Stimulated activated CD8-positive, alpha-beta memory T cell treated with anti-CD3 and anti-CD28 coated beads, Interleukin-15, amount 100 ng/mL, for 48 hours (primary cell): ENCODE data around the gene TSPAN11.

Experiments
- DNase-seq, 2 donors: peaks; one replicate each; pipeline ENCODE4 v3.0.0-alpha.2; 2020; ENCODE audit warnings: low read depth in 2 of 2

TSPAN11 gene

DNA sequence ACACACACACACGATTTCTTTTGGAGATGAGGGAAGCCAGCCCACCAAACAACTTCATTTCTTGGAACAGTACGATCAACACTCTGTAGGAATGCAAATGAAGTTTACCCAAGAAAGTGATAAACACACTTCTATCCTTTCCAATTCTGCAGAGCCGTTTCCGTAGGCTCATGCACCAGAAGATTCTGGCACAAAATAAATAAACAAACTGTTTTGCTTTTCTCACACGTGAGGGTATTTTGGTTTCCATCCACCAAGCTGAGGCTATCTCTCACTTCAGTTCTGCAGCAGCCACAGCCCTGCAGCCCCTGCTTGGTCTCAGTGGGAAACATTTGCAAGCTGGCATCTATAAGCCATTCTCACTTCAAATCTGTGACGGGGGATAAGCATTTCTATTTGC lies 15.3 kb upstream of the TSPAN11 start:
- DNase-seq = no peak

DNA sequence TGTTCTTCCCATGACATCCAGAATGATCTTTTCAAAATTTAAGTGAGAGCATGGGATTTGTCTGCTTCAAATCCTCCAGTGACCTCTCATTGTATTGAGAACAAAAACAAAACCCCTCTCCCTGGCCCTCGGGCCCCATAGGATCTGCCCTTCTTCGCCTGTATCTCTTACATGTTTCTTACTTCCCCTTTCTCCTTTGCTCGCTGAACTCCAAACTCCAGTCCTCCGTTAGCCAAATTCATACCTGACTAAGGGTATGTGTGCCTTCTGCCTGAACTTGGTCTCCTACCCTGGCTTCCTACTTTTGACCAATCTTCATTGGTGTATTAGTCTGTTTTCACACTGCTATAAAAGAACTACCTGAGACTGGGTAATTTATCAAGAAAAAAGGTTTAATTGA lies 13.2 kb upstream of the TSPAN11 start:
- no peak for DNase-seq

GRCh38 chr12:30914986-30915591 lies 11.5 kb upstream of the TSPAN11 start:
- no peak for DNase-seq

DNA sequence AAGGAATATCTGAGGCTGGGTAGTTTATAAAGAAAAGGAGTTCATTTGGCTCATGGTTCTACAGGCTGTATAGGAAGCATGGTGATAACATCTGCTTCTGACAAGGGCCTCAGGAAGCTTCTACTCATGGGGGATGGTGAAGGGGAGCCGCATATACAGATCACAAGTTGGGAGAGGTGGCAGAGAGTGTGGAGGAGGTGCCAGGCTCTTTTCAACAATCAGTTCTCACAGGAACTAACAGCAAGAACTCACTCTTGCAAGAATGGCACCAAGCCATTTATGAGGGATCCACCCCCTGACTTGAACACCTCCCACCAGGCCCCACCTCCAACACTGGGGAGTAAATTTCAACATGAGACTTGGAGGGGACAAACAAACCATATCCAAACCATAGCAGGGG lies 3.5 kb upstream of the TSPAN11 start:
- no peak for DNase-seq

DNA sequence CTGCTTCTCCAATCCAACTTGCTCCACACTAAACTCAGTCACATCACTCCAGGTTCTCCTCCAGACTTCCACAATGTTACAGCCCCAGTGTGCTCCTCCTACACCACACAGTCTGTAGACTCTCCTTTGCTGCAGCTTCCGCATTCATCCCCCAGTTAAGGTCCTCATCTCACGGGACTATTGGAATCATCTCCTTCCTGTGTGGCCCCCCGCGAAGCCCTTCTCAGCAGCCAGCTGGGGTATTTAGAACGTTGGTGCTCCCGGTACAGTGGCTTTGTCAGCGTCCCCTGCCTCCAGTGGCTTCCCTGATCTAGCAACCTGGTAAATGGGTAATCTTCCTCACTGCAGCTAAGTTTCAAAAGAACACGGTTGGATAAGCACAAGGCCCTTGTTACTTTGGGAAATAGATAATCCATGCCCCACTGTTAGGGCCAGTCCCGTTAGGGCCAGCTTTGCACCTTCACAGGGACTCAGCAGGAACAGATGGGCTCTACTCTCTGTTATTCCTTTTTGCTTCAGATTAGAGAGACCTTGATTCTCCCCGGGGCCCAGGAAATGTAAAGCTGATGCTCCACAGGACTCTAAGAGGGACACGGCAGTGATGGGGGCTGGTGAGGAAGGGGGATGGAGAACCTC lies 823 bp upstream of the TSPAN11 start:
- no peak for DNase-seq

GRCh38 chr12:30927222-30927611 lies 669 bp downstream of the TSPAN11 start:
- DNase-seq = no peak

- DNase-seq = no peak
These were observed 2.1 kb downstream of the TSPAN11 start for GRCh38 chr12:30928356-30929244.

DNA sequence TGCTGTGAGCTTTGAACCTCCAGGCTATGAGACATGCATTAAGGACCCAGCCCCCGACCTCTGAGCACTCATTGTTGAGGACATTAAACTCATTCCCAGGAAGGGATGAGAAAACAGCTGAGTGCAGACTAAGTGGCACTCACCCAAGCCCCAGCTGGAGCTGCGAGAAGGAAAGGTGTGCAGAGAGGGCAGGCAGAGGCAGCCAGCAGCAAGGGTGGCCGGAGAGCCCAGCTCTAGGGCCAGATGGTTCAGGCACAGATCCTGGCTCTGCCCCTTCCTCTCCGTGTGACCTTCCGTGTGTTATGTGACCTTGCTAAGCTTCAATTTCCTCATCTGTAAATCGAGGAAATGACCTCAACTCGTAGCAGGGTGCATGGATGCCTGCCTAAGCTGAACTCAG lies 3.7 kb downstream of the TSPAN11 start:
- DNase-seq = no peak

GRCh38 chr12:30930641-30931040 lies 4.1 kb downstream of the TSPAN11 start:
- DNase-seq = no peak

- DNase-seq = no peak
These were observed 6.3 kb downstream of the TSPAN11 start for GRCh38 chr12:30932881-30933280.

DNA sequence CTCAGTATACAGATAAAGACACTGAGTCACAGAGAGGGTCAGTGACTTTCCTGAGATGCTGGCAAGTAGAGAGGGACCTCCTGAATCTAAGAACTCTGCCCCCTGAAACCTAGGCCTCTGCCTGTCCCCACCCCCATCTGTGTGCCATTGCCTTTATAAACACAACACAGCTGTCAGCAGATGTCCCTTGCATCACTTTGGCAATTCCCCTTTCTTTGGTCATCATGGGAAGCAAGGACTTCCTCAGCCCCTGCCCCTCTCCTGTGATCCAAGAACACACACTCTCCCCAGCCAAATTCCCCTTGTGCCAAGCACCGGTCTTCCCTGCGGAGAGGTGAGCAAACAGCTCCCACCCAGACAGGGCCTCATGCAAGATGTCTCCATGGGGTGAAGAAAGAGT lies 8.3 kb downstream of the TSPAN11 start:
- no peak for DNase-seq

- no peak for DNase-seq
These were observed 9.5 kb downstream of the TSPAN11 start for GRCh38 chr12:30936036-30936435.

DNA sequence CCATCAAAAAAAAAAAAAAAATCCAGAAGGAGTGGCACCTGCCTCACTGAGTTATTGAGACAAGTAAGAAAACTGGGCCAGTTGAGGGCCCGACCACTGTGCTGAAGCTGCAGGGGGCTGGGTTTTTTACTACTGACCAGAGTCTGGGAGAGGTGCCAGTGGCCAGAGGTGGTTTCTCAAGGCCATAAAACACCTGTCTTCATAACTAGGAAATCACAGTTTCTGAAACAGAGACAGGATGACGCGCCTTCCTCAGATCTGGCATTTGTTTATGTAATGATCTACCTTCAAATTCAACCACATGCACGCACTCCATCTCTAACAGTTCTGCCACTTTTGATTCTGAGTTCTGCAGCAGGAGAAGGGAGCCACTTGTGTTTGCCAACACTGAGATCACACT lies 12.7 kb downstream of the TSPAN11 start:
- no peak for DNase-seq

DNA sequence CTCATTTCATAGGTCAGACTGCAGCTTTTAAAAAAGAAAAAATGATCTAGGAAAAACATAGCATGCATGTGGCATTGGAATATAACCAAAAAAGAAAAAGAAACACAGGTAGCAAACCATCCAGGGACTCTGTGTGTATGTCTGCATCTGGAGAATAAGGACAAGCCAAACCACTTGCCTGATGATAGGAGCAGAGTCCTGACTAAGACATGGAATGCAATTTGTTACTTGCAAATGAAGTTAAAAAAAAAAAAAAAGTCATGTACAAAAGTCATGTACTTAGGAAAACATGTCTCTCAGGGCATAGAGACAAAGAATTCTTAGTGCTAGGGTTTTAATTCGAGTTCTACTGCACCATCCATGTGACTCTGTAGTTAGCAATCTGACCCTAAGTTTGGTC lies 15.9 kb downstream of the TSPAN11 start:
- no peak for DNase-seq

DNA sequence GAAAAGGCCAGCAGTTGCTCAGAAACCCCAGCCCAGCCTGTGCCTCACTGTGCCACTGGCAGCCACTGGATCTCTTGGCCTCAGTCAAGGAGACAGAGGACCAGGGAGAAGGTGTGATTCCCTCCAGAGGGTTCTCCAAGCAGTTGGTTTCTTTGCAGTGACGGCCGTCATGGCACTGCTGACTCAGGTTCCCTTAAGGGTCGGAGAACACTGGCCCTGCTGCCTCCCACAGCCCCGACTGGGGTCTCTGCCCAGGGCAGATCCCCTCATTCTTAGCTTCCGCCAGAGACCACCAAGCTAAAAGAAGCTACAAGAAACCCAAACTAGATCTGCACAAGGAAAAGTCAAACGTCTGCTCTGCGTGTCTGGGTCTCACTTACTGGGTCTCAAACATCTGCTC lies 16.4 kb downstream of the TSPAN11 start:
- no peak for DNase-seq

DNA sequence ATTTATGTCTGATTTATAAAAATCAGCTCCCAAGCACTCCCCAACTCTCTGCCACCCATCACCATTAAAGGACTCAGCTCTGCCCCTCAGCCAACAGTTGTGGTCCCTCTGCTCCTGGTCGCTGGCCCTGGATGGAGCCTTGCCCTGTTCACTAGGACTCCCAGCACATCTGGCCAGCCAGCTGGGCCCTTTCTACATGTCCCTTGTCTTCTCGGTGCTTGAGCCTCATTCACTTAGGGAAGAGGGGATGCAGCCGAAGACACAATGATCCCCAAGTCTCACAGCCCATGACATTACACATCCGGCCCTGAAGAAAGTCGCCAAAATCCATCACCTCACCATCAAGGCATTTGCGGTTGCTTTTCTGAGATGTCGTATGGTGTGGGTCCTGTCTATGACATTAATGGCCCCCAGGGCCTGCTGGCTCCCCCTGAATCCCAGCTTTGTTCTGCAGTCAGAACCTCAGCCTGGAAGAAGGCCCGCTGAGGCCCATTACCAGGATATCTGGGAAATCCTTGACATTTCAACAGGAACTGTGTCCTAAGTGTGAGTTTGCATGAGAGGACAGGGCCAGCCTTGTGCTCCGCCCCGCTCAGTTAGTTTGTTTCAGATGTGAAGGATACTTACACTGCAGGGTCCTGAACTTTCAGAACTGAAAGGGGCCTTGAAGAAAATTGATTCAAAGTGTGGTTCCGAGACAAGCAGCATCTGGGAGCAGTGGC lies 19.1 kb downstream of the TSPAN11 start:
- no peak for DNase-seq

DNA sequence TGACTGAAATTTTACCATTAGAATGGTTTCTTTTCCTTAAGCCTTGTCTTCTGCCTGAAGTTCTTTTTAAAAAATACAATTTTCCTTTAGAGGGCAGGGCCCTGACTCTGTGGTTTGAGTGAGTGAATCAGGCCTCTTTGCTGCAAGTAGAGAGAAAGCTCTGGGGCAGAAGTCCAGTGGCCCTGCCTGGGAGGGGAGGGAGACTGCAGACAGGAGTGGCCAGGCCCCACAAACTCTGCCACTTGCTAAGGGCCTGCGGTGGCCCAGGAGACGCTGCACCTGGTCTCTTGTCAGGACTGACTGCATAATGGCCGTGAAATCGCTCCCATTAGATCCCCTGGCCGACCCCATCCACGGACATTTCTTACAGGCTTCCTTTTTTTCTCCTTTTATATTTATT lies 25.5 kb downstream of the TSPAN11 start:
- DNase-seq = no peak

GRCh38 chr12:30953257-30953656 lies 26.7 kb downstream of the TSPAN11 start:
- DNase-seq = no peak

DNA sequence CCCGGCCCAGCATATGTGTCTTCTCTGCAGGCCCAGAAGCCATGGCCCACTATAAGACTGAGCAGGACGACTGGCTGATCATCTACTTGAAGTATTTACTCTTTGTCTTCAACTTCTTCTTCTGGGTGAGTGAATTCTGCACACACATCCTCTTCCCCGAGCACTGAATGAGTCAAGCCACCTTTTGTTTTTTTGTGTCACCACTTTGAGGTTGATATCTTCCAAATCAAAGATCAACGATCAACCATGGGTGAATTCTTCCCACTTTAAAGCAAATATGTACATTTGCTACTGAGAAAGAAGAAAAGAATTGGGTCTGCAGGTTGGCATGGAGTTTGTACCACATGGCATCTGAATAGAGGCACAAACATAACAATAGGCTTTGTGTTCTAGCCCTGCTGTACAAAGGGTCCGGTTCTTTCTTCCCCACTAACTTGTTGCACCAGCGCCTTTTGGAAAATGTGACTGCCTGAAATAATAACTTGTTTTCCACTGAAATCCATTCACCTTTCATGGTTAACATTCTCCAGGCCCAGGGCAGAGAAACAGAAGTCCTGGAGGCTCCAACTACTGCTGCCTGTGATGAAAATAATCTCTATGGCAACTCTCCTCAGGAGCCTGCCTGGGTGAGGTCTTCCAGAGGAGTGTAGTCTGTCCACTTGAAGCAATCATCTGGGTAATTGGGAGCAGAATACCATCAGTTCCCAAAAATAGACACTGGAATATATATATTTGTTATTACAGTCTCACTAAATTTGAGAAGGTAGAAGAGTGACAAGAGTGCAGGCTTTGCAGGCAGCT lies 27.6 kb downstream of the TSPAN11 start:
- DNase-seq = no peak

GRCh38 chr12:30955214-30955613 lies 28.7 kb downstream of the TSPAN11 start:
- DNase-seq = no peak

DNA sequence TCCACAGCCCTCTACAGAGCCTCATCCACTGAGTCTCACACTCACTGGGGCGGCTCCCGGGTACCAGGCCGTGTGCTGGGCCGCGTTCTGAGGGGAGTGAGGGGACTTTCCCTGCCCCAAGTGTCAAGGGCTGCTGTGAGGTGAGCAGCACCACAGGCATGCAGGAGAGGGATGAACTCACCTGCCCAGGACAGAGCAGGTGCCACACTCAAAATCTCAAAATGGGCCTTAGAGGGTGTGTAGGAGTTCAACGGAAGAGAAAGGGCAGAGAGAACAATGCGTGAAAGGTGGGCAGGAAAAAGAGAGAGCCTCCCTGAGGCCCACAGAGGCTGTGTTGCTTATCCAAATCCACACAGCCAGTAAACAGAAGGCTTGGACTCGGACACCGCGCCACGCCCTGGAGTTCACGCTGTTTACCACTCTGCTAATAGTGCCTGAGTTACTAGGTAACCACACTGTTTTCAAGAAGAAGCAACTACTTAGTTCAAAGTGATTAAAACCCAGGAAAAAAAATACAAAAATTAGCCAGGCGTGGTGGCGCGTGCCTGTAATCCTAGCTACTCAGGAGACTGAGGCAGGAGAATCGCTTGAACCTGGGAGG lies 32.7 kb downstream of the TSPAN11 start:
- no peak for DNase-seq
